HCT116 (cell line): Measurements from ENCODE around the gene ALK.

Experiments
- EGR1 ChIP-seq: IDR thresholded peaks from 2 replicates; pipeline ENCODE4 v1.6.1; 2012; ENCODE audit warnings: low read depth
- EZH2 ChIP-seq: fragments of 200-600 bp; sonication (generic); IDR thresholded peaks from 2 replicates; pipeline ENCODE4 v1.6.1; 2017; ENCODE audit warnings: antibody characterized with exemption, mixed run types
- POLR2A ChIP-seq: IDR thresholded peaks from 2 replicates; pipeline ENCODE4 v1.7.0; 2011; ENCODE audit warnings: borderline replicate concordance; ENCODE audit not compliant: insufficient read depth, insufficient read length; ENCODE audit errors: extremely low read depth
- POLR2AphosphoS5 ChIP-seq: IDR thresholded peaks from 2 replicates; pipeline ENCODE4 v1.6.1; 2011; ENCODE audit warnings: mild to moderate bottlenecking, low read depth, low read length, moderate library complexity
- RAD21 ChIP-seq: IDR thresholded peaks from 2 replicates; pipeline ENCODE4 v1.6.1; 2012; ENCODE audit warnings: low read depth, mild to moderate bottlenecking
- SP1 ChIP-seq: IDR thresholded peaks from 2 replicates; pipeline ENCODE4 v1.6.1; 2012; ENCODE audit warnings: low read depth
- SRF ChIP-seq: IDR thresholded peaks from 2 replicates; pipeline ENCODE4 v1.6.1; 2012; ENCODE audit warnings: low read depth
- TF ChIP-seq, protein P1 (sequence below), 3 experiments: fragments of 200-600 bp in 1 of 3; sonication (generic) in 1 of 3; IDR thresholded peaks in 2 of 3; conservative IDR thresholded peaks in 1 of 3; 2 replicates each; pipeline ENCODE4 v1.5.1; 2012 to 2017; ENCODE audit warnings: low read depth in 2 of 3, low read length in 2 of 3, antibody characterized with exemption in 1 of 3, borderline replicate concordance in 1 of 3, control low read depth in 1 of 3, mild to moderate bottlenecking in 1 of 3, mixed read lengths in 1 of 3, mixed run types in 1 of 3, moderate library complexity in 1 of 3; ENCODE audit not compliant: insufficient read depth in 1 of 3
- TF ChIP-seq, protein P2 (sequence below): IDR thresholded peaks from 2 replicates; pipeline ENCODE4 v1.6.1; 2012
- TF ChIP-seq, protein P3 (sequence below): IDR thresholded peaks from 2 replicates; pipeline ENCODE4 v1.6.1; 2012; ENCODE audit warnings: low read depth

DNA sequence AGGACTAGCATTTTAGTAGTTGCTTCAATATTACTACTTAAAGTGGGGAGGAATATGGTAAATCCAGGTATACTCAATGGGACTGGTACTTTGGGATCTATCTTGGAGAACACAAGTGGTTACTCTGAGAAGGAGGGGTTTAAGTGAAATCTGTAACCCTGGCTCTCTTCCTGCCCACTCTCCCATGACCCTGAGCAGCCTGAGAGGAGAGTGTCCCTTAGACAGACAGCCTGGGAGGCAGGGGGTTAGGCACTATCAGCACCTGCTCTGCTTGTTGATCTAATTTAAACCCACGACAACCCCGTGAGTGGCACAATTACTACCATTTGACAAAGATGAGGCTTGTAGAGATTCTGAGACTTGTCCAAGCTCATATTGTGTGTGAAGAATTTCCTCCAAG is 395.5 kb downstream of the ALK start:
- TF ChIP-seq, protein P1, sequence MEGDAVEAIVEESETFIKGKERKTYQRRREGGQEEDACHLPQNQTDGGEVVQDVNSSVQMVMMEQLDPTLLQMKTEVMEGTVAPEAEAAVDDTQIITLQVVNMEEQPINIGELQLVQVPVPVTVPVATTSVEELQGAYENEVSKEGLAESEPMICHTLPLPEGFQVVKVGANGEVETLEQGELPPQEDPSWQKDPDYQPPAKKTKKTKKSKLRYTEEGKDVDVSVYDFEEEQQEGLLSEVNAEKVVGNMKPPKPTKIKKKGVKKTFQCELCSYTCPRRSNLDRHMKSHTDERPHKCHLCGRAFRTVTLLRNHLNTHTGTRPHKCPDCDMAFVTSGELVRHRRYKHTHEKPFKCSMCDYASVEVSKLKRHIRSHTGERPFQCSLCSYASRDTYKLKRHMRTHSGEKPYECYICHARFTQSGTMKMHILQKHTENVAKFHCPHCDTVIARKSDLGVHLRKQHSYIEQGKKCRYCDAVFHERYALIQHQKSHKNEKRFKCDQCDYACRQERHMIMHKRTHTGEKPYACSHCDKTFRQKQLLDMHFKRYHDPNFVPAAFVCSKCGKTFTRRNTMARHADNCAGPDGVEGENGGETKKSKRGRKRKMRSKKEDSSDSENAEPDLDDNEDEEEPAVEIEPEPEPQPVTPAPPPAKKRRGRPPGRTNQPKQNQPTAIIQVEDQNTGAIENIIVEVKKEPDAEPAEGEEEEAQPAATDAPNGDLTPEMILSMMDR (IDR thresholded peaks at IDR 0.05 in 2 of 3, conservative IDR thresholded peaks at IDR 0.05 in 1 of 3; ENCODE audit: borderline replicate concordance in 1 of 3, insufficient read depth in 1 of 3, low read depth in 2 of 3, low read length in 2 of 3): no peak
- TF ChIP-seq EGR1: no peak
- no peak for TF ChIP-seq SP1
- TF ChIP-seq, protein P2, sequence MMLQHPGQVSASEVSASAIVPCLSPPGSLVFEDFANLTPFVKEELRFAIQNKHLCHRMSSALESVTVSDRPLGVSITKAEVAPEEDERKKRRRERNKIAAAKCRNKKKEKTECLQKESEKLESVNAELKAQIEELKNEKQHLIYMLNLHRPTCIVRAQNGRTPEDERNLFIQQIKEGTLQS: no peak
- no peak for TF ChIP-seq POLR2AphosphoS5
- TF ChIP-seq SRF: no peak
- no peak for TF ChIP-seq EZH2
- no peak for TF ChIP-seq POLR2A
- no peak for TF ChIP-seq RAD21
- TF ChIP-seq, protein P3, sequence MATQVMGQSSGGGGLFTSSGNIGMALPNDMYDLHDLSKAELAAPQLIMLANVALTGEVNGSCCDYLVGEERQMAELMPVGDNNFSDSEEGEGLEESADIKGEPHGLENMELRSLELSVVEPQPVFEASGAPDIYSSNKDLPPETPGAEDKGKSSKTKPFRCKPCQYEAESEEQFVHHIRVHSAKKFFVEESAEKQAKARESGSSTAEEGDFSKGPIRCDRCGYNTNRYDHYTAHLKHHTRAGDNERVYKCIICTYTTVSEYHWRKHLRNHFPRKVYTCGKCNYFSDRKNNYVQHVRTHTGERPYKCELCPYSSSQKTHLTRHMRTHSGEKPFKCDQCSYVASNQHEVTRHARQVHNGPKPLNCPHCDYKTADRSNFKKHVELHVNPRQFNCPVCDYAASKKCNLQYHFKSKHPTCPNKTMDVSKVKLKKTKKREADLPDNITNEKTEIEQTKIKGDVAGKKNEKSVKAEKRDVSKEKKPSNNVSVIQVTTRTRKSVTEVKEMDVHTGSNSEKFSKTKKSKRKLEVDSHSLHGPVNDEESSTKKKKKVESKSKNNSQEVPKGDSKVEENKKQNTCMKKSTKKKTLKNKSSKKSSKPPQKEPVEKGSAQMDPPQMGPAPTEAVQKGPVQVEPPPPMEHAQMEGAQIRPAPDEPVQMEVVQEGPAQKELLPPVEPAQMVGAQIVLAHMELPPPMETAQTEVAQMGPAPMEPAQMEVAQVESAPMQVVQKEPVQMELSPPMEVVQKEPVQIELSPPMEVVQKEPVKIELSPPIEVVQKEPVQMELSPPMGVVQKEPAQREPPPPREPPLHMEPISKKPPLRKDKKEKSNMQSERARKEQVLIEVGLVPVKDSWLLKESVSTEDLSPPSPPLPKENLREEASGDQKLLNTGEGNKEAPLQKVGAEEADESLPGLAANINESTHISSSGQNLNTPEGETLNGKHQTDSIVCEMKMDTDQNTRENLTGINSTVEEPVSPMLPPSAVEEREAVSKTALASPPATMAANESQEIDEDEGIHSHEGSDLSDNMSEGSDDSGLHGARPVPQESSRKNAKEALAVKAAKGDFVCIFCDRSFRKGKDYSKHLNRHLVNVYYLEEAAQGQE: no peak
